ENCODE data around the gene HDDC3.

- TF ChIP-seq CTCF (IDR thresholded peaks at IDR 0.05; ENCODE audit: extremely low read depth in 1 of 2, insufficient read depth in 1 of 2, low read depth in 1 of 2, low read length in 2 of 2) (no peak), POLR2AphosphoS5 (IDR thresholded peaks at IDR 0.05; ENCODE audit: insufficient read depth, low read depth, low read length) (no peak), POLR2A (IDR thresholded peaks at IDR 0.05; ENCODE audit: low read depth, low read length) (no peak), JUN (IDR thresholded peaks at IDR 0.05; ENCODE audit: borderline replicate concordance, insufficient read depth, insufficient read length, low read depth) (no peak)
These were observed 26.8 kb downstream of the HDDC3 start for GRCh38 chr15:90905306-90906180.
